Measurements from ENCODE around the gene FAM229A. TPM values are rescaled to one million over a fixed set of nuclear protein-coding genes. Genes with fewer than 3 reads are reported as not detected.
"Not testable (repeated sequence)": the region's sequence is repeated elsewhere in the genome, so short reads cannot be mapped to it uniquely, and the experiment has no call there.

The FAM229A gene, protein sequence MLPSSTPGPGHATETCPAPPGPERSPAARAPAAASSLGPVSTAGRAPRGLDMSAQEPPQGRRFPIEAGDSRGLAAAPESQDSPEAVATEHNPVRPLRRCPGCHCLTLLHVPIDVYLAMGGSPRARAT
- 1 to 10 TPM; 3.6 to 4.2 TPM for total RNA-seq

GRCh38 chr1:32362474-32363313, at the start of gene FAM229A, which contains the start of gene TSSK3:
Gene FAM229A (minus strand): TSS chr1:32362485. CDS start chr1:32362091, 394 bp downstream.
Gene TSSK3 (plus strand): TSS chr1:32362539. CDS start chr1:32362702, 163 bp downstream.
- peaks cover 3% of the 10 kb centered on the region for H3K27me3 Mint-ChIP-seq
- CTCF ChIA-PET, result interaction anchor here (0.8 to 1.4 kb wide), 2 partner anchors 147 to 162 kb away, joined by 3 read pairs; partner anchors contain the start of gene CCDC28B
- intact Hi-C loops (cut with micrococcal nuclease), result no loop called here
- DNase-seq, result no peak
- POLR2A ChIA-PET, result interaction anchor here (1.0 kb wide), 2 partner anchors 27 to 43 kb away, joined by 3 read pairs; no protein-coding TSS in a partner anchor
- no peak within 1 kb of the TSS for H3K4me3 Mint-ChIP-seq
- H3K36me3 Mint-ChIP-seq, result peaks cover 13% of the 10 kb centered on the region
- no peak within 1 kb of the TSS for H3K27ac Mint-ChIP-seq
- H3K9me3 Mint-ChIP-seq, result no peaks in the 10 kb centered on the region
- H3K4me1 Mint-ChIP-seq (ENCODE audit: low read depth), result peaks cover 22% of the 10 kb centered on the region

DNA sequence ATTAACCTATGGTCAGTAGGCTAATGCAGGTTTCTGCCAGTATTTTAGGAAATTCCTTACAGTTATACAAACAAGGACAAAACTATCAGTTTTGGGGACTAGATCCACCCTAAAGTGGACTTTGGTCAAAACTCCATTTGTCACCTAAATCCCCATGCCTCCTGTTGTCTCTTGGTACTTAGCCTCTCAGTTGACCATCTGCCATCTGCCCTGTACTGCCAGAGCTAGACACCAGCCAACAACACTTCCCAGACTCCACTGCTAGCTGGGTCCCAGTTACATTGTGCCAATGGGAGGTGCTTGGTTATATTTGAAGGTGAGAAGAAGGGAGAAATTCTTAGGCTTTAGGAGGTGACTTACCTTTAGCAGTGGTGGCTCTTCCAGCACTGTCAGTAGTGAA, 49.0 kb upstream of the FAM229A start:
- intact Hi-C loops (cut with micrococcal nuclease), result loop anchor here (5.0 kb wide), 1 partner anchor 74 kb away; the partner anchor contains the start of gene MARCKSL1
- H3K27me3 Mint-ChIP-seq, result peaks cover 5% of the 10 kb centered on the region
- H3K4me3 Mint-ChIP-seq, result no peak overlapping the region
- H3K4me1 Mint-ChIP-seq (ENCODE audit: low read depth), result peaks cover 4% of the 10 kb centered on the region
- ChIA-PET CTCF (interaction anchor here (1.2 to 2.6 kb wide), 4 partner anchors 10 to 195 kb away, joined by 4 to 20 read pairs (median 6); no protein-coding TSS in a partner anchor), POLR2A (no interaction called here)
- H3K36me3 Mint-ChIP-seq, result no peaks in the 10 kb centered on the region
- H3K9me3 Mint-ChIP-seq, result no peaks in the 10 kb centered on the region
- no peak for DNase-seq
- H3K27ac Mint-ChIP-seq, result no peak overlapping the region

- intact Hi-C loops (cut with micrococcal nuclease), result no loop called here
- Mint-ChIP-seq H3K27me3 (no peaks in the 10 kb centered on the region), H3K36me3 (no peaks in the 10 kb centered on the region), H3K4me3 (no peak overlapping the region), H3K9me3 (no peaks in the 10 kb centered on the region), H3K4me1 (ENCODE audit: low read depth) (no peaks in the 10 kb centered on the region), H3K27ac (no peak overlapping the region)
- ChIA-PET CTCF (no interaction called here), POLR2A (interaction anchor here (0.5 kb wide), 1 partner anchor 499 kb away, joined by 4 read pairs; no protein-coding TSS in a partner anchor)
- no peak for DNase-seq
These were observed 44.4 kb upstream of the FAM229A start for GRCh38 chr1:32406629-32407111.

DNA sequence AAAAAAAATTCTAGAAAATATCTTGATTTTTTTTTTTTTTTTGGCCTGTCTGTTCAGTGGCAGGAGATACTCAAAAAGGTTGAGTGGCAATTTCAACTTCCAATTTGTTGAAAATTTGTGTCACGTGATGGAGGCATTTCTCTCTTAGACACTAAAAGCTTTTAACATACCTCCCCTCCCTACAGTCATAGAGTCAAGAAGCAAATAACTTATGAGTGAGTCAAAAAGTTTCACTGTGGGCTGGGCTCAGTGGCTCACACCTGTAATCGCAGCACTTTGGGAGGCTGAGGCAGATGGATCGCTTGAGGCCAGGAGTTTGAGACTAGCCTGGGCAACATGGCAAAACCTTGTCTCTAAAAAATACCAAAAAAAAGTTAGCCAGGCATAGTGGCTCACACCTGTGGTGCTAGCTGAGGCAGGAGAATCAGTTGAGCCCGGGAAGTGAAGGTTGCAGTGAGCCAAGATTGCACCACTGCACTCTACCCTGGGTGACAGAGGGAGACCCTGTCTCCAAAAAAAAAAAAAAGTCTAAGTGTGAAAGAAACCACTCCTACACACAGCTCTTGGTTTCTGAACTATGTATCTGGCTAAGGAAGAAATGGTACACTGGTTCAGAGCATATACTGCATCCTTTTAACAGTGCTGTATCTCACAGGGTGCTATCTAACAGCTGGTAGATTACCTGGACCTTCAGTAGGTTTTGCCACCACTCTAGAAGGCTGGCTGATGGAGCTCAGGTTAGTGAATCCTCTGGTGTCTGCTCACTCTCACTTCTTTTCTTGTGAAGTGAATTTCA, 43.6 kb upstream of the FAM229A start:
- intact Hi-C loops (cut with micrococcal nuclease), result no loop called here
- Mint-ChIP-seq H3K27me3 (no peaks in the 10 kb centered on the region), H3K4me3 (no peak overlapping the region), H3K36me3 (no peaks in the 10 kb centered on the region), H3K4me1 (ENCODE audit: low read depth) (no peaks in the 10 kb centered on the region), H3K27ac (no peak overlapping the region), H3K9me3 (no peaks in the 10 kb centered on the region)
- ChIA-PET CTCF (interaction anchor here (1.4 kb wide), 1 partner anchor 10 kb away, joined by 6 read pairs; no protein-coding TSS in a partner anchor), POLR2A (no interaction called here)
- DNase-seq, result no peak

DNA sequence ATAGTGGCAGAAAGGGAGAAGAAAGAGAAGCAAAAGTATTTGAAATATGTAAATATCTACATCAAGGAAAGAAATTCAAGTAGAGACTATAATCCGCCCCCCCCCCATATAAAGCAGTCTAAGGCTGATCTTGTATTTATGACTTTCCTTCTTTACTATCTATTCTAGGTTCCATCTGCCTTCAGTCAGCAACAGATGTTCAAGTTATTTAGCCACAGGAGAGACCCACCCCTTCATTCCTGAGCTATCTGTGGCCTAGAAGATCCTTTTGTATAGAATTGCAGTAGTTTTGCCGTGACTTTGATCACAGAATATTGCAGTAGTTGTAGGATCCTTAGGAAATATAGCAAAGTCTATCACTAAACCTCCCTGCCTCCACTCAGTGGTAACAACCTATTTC, 42.7 kb upstream of the FAM229A start:
- intact Hi-C loops (cut with micrococcal nuclease), result no loop called here
- no peaks in the 10 kb centered on the region for H3K27me3 Mint-ChIP-seq
- no peak for DNase-seq
- ChIA-PET POLR2A (no interaction called here), CTCF (interaction anchor here (0.7 to 1.4 kb wide), 4 partner anchors 11 to 68 kb away, joined by 3 to 6 read pairs (median 4); partner anchors contain the start of gene BSDC1)
- H3K4me3 Mint-ChIP-seq, result no peak overlapping the region
- peaks cover 2% of the 10 kb centered on the region for H3K4me1 Mint-ChIP-seq (ENCODE audit: low read depth)
- no peaks in the 10 kb centered on the region for H3K36me3 Mint-ChIP-seq
- no peaks in the 10 kb centered on the region for H3K9me3 Mint-ChIP-seq
- no peak overlapping the region for H3K27ac Mint-ChIP-seq

GRCh38 chr1:32400876-32401631, 38.8 kb upstream of the FAM229A start:
- Mint-ChIP-seq H3K4me1 (ENCODE audit: low read depth) (peaks cover 2% of the 10 kb centered on the region), H3K4me3 (no peak overlapping the region), H3K9me3 (peaks cover 2% of the 10 kb centered on the region), H3K27me3 (no peaks in the 10 kb centered on the region), H3K36me3 (no peaks in the 10 kb centered on the region), H3K27ac (peak overlapping the region; percentile 57)
- intact Hi-C loops (cut with micrococcal nuclease), result loop anchor here (1.0 kb wide), 1 partner anchor 13 kb away; no protein-coding TSS in a partner anchor
- DNase-seq, result peak; percentile 68
- POLR2A ChIA-PET, result no interaction called here
- CTCF ChIA-PET, result interaction anchor here (0.6 to 3.4 kb wide), 25 partner anchors 10 to 726 kb away, joined by 3 to 56 read pairs (median 3); partner anchors contain the start of gene CCDC28B

DNA sequence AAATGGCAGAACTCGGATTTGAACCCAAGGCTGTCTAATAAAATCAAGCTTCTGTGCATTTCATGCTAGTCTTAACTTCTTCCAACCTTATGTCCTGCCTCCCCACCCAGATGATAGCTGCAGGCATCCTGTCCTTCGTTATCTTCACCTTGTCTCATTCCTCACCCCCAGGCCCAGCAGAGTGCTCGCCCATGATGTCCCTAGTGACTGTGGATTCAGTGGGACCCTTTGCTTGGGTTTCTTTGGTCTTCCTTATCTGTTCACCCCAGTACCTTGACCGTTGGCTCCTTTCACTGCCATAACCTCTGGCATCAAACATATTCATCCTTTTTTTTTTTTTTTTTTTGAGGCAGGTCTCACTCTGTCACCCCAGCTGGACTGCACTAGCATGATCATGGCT, 37.6 kb upstream of the FAM229A start:
- intact Hi-C loops (cut with micrococcal nuclease), result no loop called here
- no peak for DNase-seq
- ChIA-PET POLR2A (interaction anchor here (0.6 kb wide), 1 partner anchor 78 kb away, joined by 4 read pairs; no protein-coding TSS in a partner anchor), CTCF (interaction anchor here (1.0 to 3.4 kb wide), 12 partner anchors 11 to 725 kb away, joined by 3 to 56 read pairs (median 4); partner anchors contain the start of gene CCDC28B)
- H3K4me1 Mint-ChIP-seq (ENCODE audit: low read depth), result peaks cover 6% of the 10 kb centered on the region
- no peaks in the 10 kb centered on the region for H3K36me3 Mint-ChIP-seq
- H3K4me3 Mint-ChIP-seq, result no peak overlapping the region
- peaks cover 2% of the 10 kb centered on the region for H3K9me3 Mint-ChIP-seq
- H3K27me3 Mint-ChIP-seq, result no peaks in the 10 kb centered on the region
- H3K27ac Mint-ChIP-seq, result no peak overlapping the region

- ChIA-PET CTCF (interaction anchor here (1.4 kb wide), 1 partner anchor 13 kb away, joined by 4 read pairs; no protein-coding TSS in a partner anchor), POLR2A (no interaction called here)
- Mint-ChIP-seq H3K36me3 (peaks cover 3% of the 10 kb centered on the region), H3K4me1 (ENCODE audit: low read depth) (peaks cover 15% of the 10 kb centered on the region), H3K4me3 (no peak overlapping the region), H3K9me3 (peaks cover 2% of the 10 kb centered on the region), H3K27ac (no peak overlapping the region), H3K27me3 (no peaks in the 10 kb centered on the region)
- intact Hi-C loops (cut with micrococcal nuclease), result no loop called here
- no peak for DNase-seq
These were observed 36.1 kb upstream of the FAM229A start for GRCh38 chr1:32398401-32398800.

- POLR2A ChIA-PET; DNase-seq; H3K9me3 Mint-ChIP-seq; H3K27me3 Mint-ChIP-seq; H3K27ac Mint-ChIP-seq; H3K4me3 Mint-ChIP-seq; H3K36me3 Mint-ChIP-seq; intact Hi-C loops (cut with micrococcal nuclease): not testable (repeated sequence)
- CTCF ChIA-PET, result interaction anchor here (0.6 to 1.8 kb wide), 2 partner anchors 148 to 249 kb away, joined by 3 to 4 read pairs; no protein-coding TSS in a partner anchor
- H3K4me1 Mint-ChIP-seq (ENCODE audit: low read depth), result peaks cover 24% of the 10 kb centered on the region
These were observed 34.2 kb upstream of the FAM229A start for GRCh38 chr1:32396524-32396923.

DNA sequence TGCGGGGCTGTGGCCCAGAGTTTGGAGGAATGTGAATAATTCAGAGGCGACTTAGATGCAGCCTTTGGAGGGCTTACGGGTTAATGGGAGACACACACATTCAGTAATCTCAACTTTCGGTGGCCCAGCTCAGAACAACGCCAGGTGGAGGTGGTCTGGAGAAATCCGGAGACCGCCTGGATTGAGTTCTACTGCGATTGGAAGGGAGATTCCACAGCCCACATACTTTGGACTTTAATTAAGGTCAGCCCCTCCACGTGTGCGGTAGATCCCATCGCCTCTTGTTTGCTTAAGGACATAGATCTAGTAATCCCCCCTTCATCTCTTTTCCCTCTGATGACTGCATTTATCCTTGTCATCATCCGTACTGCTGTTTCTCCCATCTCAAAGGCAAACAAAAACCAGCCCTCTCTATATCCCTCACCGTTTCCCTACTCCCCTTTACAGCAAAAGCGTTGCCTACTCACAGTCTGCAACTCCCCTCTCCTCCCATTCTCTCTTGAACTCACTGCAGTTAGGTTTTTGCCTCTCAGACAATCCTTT, 32.7 kb upstream of the FAM229A start:
- intact Hi-C loops (cut with micrococcal nuclease), result loop anchor here (1.0 to 2.0 kb wide), 5 partner anchors 56 to 323 kb away; partner anchors contain the start of genes EIF3I, HDAC1, LCK and TMEM234
- Mint-ChIP-seq H3K4me3 (peak overlapping the region; percentile 94), H3K27me3 (no peaks in the 10 kb centered on the region), H3K4me1 (ENCODE audit: low read depth) (peaks cover 22% of the 10 kb centered on the region), H3K9me3 (peaks cover 2% of the 10 kb centered on the region), H3K36me3 (peaks cover 5% of the 10 kb centered on the region), H3K27ac (peak overlapping the region; percentile 90)
- DNase-seq, result no peak
- ChIA-PET POLR2A (interaction anchor here (0.7 to 2.1 kb wide), 13 partner anchors 9 to 256 kb away, joined by 3 to 11 read pairs (median 3); partner anchors contain the start of genes MARCKSL1, RBBP4, TXLNA and ZBTB8OS), CTCF (interaction anchor here (0.7 to 3.1 kb wide), 11 partner anchors 17 to 606 kb away, joined by 3 to 17 read pairs (median 3); partner anchors contain the start of genes MARCKSL1 and TMEM39B)
